Smooth muscle cell (in vitro differentiated cells): ENCODE data around the gene TUBGCP6. TPM values are rescaled to one million over a fixed set of nuclear protein-coding genes. Genes with fewer than 3 reads are reported as not detected.

ENCODE experiments used
- DNase-seq: peaks from one replicate; lab custom pipeline; 2025; ENCODE audit not compliant: unreplicated experiment; lab: John Stamatoyannopoulos, UW
- H2AFZ ChIP-seq: fragments of 200-600 bp; sonication (generic); 2 replicates; pipeline ENCODE4 v1.6.0; 2016; ENCODE audit warnings: antibody characterized with exemption, low read depth, mild to moderate bottlenecking
- H3F3A ChIP-seq: fragments of 200-600 bp; sonication (generic); 2 replicates; pipeline ENCODE4 v1.6.0; 2017; ENCODE audit warnings: antibody characterized with exemption, low read depth
- H3K27ac ChIP-seq: fragments of 200-600 bp; sonication (generic); 2 replicates; pipeline ENCODE4 v1.5.1; 2016; ENCODE audit warnings: low read depth, mild to moderate bottlenecking
- H3K27me3 ChIP-seq: fragments of 200-600 bp; sonication (generic); 2 replicates; pipeline ENCODE4 v1.6.1; 2016; ENCODE audit warnings: low read depth, mild to moderate bottlenecking
- H3K36me3 ChIP-seq: fragments of 200-600 bp; sonication (generic); 2 replicates; pipeline ENCODE4 v1.5.1; 2016; ENCODE audit warnings: low read depth
- H3K4me1 ChIP-seq: fragments of 200-600 bp; sonication (generic); 2 replicates; pipeline ENCODE4 v1.5.1; 2016; ENCODE audit warnings: low read depth
- H3K4me2 ChIP-seq: fragments of 200-600 bp; sonication (generic); 2 replicates; pipeline ENCODE4 v1.6.0; 2016; ENCODE audit warnings: mild to moderate bottlenecking
- H3K4me3 ChIP-seq: fragments of 200-600 bp; sonication (generic); 2 replicates; pipeline ENCODE4 v1.5.1; 2016; ENCODE audit warnings: mild to moderate bottlenecking
- H3K79me2 ChIP-seq: fragments of 200-600 bp; sonication (generic); 2 replicates; pipeline ENCODE4 v1.6.0; 2016; ENCODE audit warnings: low read depth, mild to moderate bottlenecking
- H3K9ac ChIP-seq: fragments of 200-600 bp; sonication (generic); 2 replicates; pipeline ENCODE4 v1.6.0; 2016; ENCODE audit warnings: low read depth
- H3K9me3 ChIP-seq: fragments of 200-600 bp; sonication (generic); replicated peaks from 2 replicates; pipeline ENCODE4 v1.5.1; 2016; ENCODE audit warnings: low read depth
- H4K20me1 ChIP-seq: fragments of 200-600 bp; sonication (generic); 2 replicates; pipeline ENCODE4 v1.6.0; 2016; ENCODE audit warnings: low read depth
- WGBS: methylation state at CpG from one replicate; pipeline ENCODE4 v1.1.7; 2016; ENCODE audit warnings: low lambda C conversion rate; 5-methylcytosine and 5-hydroxymethylcytosine counted together
- polyA plus RNA-seq: library from polyadenylated mRNA; unstranded; fragments of >200 nt; fragmentation: Nextera tagmentation; extraction: Ambion mirVana; gene quantifications from 2 replicates; pipeline ENCODE4 v1.2.1, GENCODE V29; 2016
- total RNA-seq: library from RNA; depleted of rRNA; stranded (reverse); fragments of >200 nt; gene quantifications from 2 replicates; pipeline ENCODE4 v1.2.3, GENCODE V29; 2014
- TF ChIP-seq, protein P1 (sequence below): fragments of 200-600 bp; sonication (generic); IDR thresholded peaks from 2 replicates; pipeline ENCODE4 v1.5.1; 2017; ENCODE audit warnings: borderline replicate concordance, mild to moderate bottlenecking, antibody characterized with exemption; ENCODE audit not compliant: insufficient read depth, poor library complexity, severe bottlenecking

TUBGCP6 gene
- total and polyA plus RNA-seq, 2 experiments from 2014 or later: 10.0 to 22.7 TPM

DNA sequence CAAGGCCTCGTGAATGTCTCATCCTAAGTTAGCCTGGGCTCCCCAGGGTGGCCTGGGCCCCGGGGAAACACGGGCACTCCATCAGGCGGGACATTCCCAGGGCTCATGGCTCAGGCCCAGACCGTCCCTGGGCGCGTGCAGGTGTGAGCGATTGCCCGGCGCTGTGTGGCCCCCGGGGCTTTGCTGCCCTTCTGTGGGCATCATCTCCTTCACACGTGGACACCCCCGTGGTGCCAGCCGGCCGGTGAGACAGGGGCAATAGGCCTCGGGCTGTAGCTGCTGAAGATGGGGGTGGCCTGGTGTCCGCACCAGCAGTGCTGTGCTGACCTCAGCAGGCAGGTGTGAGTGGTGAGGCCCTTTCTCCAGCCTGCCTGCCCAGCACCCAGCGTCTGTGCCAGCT is 48.6 kb downstream of the TUBGCP6 start:
- peaks cover 40% of the 10 kb centered on the region for H4K20me1 ChIP-seq
- no peaks in the 10 kb centered on the region for H3K9me3 ChIP-seq
- no peaks in the 10 kb centered on the region for H3F3A ChIP-seq
- H2AFZ ChIP-seq: no peak overlapping the region
- H3K36me3 ChIP-seq: no peaks in the 10 kb centered on the region
- WGBS: 93% methylated on average over 18 of the region's 18 CpGs
- no peak for DNase-seq
- H3K79me2 ChIP-seq: peaks cover 20% of the 10 kb centered on the region
- no peaks in the 10 kb centered on the region for H3K27me3 ChIP-seq
- H3K4me2 ChIP-seq: no peak overlapping the region
- no peak overlapping the region for H3K27ac ChIP-seq
- TF ChIP-seq, protein P1, sequence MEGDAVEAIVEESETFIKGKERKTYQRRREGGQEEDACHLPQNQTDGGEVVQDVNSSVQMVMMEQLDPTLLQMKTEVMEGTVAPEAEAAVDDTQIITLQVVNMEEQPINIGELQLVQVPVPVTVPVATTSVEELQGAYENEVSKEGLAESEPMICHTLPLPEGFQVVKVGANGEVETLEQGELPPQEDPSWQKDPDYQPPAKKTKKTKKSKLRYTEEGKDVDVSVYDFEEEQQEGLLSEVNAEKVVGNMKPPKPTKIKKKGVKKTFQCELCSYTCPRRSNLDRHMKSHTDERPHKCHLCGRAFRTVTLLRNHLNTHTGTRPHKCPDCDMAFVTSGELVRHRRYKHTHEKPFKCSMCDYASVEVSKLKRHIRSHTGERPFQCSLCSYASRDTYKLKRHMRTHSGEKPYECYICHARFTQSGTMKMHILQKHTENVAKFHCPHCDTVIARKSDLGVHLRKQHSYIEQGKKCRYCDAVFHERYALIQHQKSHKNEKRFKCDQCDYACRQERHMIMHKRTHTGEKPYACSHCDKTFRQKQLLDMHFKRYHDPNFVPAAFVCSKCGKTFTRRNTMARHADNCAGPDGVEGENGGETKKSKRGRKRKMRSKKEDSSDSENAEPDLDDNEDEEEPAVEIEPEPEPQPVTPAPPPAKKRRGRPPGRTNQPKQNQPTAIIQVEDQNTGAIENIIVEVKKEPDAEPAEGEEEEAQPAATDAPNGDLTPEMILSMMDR: no peak
- H3K9ac ChIP-seq: no peak overlapping the region
- no peak overlapping the region for H3K4me3 ChIP-seq
- H3K4me1 ChIP-seq: peaks cover 10% of the 10 kb centered on the region

DNA sequence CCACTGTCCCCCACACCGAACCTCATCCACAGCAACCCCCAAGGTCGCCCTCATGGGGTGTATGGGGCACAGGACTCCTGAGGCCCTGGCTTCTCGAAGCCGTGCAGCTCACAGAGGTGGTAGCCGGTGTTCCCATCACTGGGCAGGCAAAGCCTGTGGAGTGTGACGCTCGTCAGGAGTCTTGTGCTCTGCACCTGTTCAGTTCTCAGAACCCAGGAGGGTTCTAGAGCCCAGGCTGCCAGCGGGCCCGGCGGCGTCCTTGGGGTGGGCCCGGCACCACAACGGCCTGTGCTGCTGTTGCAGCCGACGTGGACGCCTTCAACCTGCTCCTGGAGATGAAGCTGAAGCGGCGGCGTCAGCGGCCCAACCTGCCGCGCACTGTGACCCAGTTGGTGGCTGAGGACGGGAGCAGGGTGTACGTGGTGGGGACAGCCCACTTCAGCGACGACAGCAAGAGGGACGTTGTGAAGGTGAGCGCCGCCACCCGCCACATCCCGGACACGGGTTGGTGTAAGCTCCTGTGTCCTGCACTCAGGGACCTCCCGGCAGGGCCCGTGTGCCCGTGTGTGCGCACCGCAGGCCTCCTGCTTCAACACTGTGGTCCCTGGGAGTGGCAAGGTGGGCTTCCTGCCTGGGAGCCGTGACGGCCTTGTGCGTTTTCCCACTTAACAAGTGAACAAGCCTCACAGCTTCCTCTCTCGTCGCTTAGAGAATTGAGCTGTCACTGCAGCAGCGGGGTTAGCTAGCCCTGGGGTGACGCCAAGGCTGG is 50.6 kb downstream of the TUBGCP6 start:
- no peak for DNase-seq
- no peaks in the 10 kb centered on the region for H3K36me3 ChIP-seq
- H3K9ac ChIP-seq: no peak overlapping the region
- TF ChIP-seq, protein P1: no peak
- peaks cover 39% of the 10 kb centered on the region for H4K20me1 ChIP-seq
- no peak overlapping the region for H3K27ac ChIP-seq
- no peaks in the 10 kb centered on the region for H3F3A ChIP-seq
- no peak overlapping the region for H3K4me3 ChIP-seq
- H3K79me2 ChIP-seq: peaks cover 30% of the 10 kb centered on the region
- no peaks in the 10 kb centered on the region for H3K27me3 ChIP-seq
- no peaks in the 10 kb centered on the region for H3K9me3 ChIP-seq
- WGBS: 97% methylated on average over 42 of the region's 44 CpGs
- no peak overlapping the region for H3K4me2 ChIP-seq
- no peak overlapping the region for H2AFZ ChIP-seq
- peaks cover 13% of the 10 kb centered on the region for H3K4me1 ChIP-seq

DNA sequence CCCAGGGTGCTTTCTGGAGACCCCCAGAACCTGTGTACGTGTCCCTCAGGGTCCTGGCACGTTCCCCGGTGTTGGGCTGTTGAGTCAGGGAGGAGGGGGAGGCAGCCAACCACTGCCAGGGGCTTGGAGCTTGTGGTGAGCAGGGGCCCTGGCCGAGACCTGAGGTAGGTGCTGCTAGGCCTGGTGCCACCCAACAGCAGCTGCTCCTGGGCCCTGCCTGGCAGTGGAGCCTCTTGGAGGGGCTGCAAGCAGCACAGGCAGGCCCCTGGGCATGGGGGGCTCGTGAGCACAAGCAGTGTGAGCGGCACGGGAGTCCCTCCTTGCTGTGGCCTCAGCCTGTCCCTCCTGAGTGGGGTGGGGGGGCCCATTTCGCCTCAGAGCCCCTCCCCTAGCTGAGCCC is 51.2 kb downstream of the TUBGCP6 start:
- peaks cover 36% of the 10 kb centered on the region for H3K79me2 ChIP-seq
- H3K9me3 ChIP-seq: no peaks in the 10 kb centered on the region
- no peak overlapping the region for H3K4me3 ChIP-seq
- no peaks in the 10 kb centered on the region for H3F3A ChIP-seq
- no peak overlapping the region for H3K9ac ChIP-seq
- H4K20me1 ChIP-seq: peaks cover 38% of the 10 kb centered on the region
- no peaks in the 10 kb centered on the region for H3K27me3 ChIP-seq
- TF ChIP-seq, protein P1: no peak
- H2AFZ ChIP-seq: no peak overlapping the region
- DNase-seq: no peak
- peaks cover 13% of the 10 kb centered on the region for H3K4me1 ChIP-seq
- H3K27ac ChIP-seq: no peak overlapping the region
- 95% methylated on average over 4 of the region's 8 CpGs for WGBS
- no peak overlapping the region for H3K4me2 ChIP-seq
- no peaks in the 10 kb centered on the region for H3K36me3 ChIP-seq
